NCI-H748 (cell line): ENCODE data around the gene SORBS2.
A peak's percentile ranks its signal among the peaks of the same experiment; 100 is the strongest.

ENCODE experiments used
- DNase-seq: peaks from one replicate; lab custom pipeline; 2025; ENCODE audit not compliant: unreplicated experiment; lab: John Stamatoyannopoulos, UW

SORBS2 gene

DNA sequence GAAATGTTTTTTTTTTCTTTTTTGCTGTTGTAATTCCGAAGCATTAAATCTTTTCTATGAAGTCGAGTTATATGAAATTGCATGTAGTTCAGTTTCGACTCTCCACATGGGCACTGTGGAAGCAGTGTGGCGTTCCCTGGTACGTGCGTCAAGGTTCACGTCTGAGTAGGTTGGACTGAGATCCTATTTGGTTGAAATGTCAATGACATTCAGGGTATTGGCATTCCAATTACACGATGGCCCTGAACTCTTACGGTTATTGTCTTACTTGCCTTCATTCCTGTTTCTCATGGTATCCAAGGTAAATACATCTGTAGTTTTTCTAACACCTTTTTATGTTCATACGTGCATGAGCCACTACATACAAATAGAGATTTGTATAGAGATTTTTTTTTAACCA is 128.8 kb downstream of the SORBS2 start:
- no peak for DNase-seq

DNA sequence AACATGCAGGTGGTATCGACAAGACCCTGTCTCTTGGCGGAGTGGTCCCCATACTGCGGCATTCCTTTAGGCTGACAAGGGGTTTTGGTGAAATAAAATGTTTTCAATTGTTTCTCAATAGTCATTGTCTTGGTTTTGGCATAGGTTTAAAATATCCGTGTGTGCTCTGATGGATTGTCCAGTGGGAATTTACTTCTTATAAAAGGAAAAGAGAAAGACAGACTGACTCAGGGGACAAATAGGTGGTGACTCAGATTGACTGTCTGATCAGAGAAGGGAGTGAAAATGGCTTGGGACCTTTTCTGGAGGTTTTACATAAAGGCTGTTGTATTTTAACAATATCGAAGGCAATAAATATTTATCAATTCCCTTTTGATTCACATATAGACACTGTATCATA is 129.8 kb downstream of the SORBS2 start:
- DNase-seq: no peak

DNA sequence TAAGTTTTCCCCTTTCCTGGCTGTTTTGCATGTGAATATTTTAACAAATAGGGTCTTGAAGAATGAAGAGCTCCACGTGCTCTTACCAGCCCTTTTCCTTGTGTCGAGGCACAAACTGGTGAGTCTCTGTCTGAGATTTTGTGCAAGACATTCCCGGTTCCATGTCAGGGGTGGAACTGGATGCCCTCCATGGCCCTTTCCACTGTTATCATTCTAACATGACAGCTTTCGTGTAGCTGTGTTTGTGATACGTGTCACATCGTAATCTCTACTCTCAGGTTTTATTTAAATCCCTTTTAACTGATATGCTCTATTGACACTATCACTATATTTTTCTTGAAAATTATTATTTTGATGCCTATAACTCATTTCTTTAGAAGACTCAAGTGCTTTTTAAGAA is 130.4 kb downstream of the SORBS2 start:
- no peak for DNase-seq

GRCh38 chr4:185680617-185681016 is 131.4 kb downstream of the SORBS2 start:
- DNase-seq: no peak

DNA sequence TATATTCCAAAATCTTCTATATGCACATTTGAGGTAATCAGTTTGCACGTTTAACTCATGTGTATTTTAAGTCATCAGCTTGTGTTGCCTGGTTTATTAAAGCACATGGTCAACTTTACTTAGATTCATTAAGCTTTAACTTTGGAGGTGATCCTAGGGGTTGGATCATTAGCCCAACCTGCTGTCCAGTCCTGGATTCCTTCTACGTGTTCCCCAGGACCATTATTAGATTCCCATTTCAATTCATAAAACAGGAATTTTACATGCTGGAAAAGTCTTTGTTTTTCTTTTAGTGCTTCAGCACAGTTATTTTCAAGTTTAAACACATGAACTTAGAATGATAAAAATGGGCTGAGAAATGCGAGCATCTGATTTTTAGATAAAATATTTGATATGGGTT is 132.5 kb downstream of the SORBS2 start:
- no peak for DNase-seq

DNA sequence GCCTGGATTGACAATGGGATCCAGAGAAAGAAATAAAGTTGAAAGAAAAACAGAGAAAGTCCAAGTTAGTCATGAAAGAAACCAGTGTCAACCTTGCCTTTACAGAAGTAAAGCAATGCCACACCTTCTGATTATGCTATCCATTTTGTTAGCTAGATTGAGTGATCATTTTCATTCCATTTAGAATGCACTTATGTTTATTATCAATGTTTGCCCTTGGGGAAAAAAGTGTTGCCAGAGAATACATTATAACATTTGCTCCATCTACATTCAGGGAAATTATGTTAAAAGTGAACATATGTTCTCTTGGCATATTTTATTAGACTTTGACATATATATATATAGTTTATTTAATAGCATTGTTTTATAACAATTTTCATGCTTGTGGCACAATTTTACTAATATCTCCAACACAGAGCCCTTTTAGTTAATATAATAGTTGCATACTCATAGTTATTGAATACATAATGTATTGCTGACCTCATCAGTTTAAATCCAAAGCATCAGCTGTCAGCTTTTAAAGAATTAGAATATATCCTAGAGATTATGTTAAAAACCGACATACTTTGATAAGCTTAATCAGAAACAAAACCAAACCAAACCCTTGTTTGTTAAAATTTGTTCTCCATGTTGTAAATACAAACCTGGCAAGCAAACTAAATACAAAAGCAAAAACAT is 134.2 kb downstream of the SORBS2 start:
- DNase-seq: no peak

DNA sequence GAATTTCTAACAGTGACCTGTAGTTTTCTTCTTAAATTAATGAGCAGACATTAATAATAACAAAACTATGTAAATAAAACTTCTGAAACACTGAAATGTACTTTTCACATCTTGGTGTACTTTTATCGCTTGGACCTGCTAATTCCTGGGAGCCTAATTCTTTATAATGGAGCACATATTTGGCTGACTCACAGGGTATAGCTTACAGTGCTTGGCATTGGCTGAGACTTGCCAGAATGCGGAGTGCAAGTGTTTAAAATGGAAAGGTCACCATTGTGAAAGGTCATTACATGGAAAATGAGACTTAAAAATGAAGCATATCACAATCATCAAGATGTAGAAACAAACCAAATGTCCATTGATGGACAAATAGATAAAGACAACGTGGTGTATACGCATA is 139.4 kb downstream of the SORBS2 start:
- no peak for DNase-seq

DNA sequence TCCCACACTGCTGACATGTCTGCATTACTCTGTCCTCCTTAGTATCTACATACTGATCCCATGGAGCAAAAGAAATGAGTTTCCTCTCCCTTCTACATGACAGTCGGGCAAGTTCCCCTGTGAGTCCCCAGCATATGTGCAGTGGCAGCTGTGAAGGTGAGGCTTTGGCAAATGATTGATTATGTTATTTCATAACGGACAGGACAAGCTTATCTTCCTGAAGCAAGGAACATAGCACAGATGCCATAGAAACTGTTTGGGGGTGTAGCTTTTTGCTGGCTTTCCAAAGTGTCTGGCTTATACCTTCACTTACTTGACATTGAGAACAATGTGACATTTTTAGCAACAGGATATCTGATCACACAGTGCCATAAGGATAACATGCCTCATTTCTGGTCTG is 139.8 kb downstream of the SORBS2 start:
- DNase-seq: no peak

DNA sequence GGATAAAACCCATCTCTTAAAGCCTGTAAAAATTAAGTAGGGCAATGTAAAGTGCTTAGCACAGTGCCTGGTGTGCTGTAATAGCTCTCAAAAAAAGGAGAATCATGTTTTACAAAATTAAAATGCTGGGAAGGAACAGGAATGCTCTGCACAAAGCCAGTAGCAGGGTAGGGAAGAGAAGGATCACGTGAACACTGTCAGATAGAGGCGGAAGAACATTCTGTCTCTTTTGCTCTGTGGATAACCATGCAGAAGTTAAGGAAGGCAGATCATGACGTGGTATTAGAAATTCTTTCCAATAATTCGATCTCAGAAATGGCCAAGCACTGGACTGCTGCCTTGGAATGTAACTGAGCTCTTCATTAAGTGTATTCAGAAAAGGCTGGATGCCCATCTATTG is 140.5 kb downstream of the SORBS2 start:
- no peak for DNase-seq

GRCh38 chr4:185671066-185671465 is 140.9 kb downstream of the SORBS2 start:
- no peak for DNase-seq

DNA sequence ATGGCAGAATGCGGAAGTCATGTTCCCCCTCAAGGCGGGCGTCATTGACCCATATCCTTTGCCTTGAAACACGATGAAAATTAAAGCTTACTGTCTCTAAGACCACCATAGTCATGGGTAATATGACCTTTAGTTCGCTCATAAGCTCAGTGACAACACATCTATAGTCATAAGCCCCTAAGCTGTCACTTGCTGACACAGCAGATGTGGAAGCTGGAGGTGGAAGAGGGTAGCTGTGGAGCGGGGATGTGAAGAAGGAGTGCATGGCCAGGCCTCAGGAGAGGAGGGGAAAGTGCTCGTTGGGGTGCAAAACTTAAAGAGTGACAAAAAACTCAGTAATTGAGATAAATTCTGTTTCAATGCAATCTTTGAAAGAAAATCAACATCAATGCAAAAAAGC is 142.7 kb downstream of the SORBS2 start:
- DNase-seq: no peak

DNA sequence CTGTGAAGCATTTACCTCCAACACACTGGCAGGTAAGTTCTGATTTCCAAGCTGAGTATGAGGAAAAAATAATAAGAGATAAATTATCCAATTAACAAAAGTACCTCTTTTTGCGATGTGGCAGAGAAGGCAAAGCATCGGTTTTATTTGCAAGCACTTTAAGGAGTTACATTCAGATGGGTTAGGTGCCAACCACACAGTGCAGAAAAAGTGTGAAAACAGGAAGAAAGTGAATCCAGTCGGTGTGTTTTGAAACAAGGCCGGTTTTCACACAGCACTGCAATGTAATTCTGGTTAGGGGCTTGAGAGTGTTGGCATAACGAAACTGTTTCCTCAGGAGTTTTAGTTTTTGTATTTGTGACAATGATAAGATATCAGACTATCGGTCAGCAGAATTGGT is 145.8 kb downstream of the SORBS2 start:
- DNase-seq: no peak

GRCh38 chr4:185665655-185666054 is 146.3 kb downstream of the SORBS2 start:
- DNase-seq: peak; percentile 66

GRCh38 chr4:185664481-185664880 is 147.5 kb downstream of the SORBS2 start:
- no peak for DNase-seq

DNA sequence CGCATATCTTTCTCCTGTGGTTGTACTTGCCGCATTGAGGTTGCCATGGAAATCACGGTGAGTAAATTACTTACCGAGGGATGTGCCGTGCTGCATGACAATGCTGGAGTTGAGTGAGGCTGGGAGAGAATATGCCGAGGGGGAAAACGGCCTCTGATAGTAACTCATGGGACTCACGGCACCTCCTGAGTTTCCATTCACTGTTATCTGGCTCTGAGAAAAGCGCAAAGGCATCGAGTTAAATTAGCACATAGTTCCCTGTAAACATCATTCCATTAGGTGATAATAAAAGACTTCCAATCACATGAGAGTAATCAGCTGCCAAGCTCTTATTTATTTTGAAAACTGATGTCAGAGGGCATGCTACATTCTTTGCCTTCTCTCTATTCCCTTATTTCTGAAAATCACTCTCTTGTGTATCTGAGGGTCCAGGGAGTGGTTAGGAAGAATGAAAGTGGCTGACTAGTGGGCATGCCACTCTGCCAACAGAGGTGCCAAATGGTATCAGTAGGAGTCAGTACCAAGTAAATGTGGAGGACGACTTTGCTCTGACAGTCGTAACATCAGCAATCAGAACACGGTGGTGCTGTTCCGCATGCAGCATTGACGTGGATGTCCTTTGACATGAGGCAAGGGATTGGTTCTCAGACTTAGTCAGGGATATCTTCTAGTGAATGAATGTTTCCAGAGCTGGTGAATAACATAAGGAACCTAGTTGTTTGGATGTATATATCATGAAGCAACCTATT is 149.8 kb downstream of the SORBS2 start:
- DNase-seq: no peak

DNA sequence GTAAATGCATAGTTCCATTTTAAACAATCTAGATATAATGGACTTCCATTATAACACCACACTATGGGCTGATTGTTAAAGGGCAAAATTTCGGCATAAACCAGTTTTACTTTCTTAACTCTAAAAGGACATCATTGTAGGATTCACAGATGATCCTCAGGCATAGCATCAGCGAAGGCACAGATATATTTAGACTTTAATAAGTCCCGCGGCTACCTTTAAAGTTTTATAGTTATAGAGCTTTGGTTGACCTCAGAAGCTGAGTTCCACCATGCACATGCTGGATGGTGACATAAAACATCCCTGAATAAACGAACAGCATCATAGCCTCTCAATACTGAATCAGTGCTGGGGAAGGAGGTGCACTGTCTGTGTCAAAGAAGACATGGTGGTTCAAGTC is 151.7 kb downstream of the SORBS2 start:
- DNase-seq: no peak

DNA sequence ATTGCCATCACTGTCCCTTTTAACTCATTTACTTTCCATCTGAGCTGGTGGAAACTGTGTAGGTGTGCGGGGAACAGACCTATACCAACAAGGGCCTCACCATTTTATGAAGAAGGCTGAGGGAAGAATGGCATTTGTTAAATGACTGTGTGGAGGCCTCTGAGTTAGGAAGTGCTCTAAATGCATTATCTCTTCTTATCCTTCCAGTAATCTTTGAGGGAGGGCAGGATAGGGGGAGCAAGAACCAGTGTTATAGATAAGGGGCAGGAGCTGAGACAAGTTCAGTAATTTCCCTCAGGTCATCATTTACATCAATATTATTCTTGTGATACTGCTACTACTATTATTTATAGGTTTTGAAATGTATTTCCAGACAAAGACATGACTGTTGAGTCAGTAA is 154.3 kb downstream of the SORBS2 start:
- no peak for DNase-seq

DNA sequence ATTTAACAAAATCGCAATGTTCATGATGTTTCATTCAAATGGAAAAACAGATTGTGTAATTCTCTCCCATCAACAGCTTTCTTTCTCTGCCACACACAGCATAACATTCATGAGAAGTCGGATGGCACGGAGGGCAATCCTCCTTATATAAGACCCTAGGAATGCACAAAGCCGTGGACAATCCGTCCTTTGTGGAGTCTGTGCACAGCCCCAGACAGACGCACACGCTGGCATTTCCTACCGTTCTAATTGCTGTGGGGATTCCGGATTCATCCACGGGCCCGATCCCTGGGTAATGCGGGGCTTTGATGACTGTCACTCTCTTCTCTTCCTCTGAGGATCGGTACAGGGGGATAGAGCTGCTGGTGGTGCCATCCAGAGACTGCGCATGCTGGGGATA is 154.8 kb downstream of the SORBS2 start:
- no peak for DNase-seq

DNA sequence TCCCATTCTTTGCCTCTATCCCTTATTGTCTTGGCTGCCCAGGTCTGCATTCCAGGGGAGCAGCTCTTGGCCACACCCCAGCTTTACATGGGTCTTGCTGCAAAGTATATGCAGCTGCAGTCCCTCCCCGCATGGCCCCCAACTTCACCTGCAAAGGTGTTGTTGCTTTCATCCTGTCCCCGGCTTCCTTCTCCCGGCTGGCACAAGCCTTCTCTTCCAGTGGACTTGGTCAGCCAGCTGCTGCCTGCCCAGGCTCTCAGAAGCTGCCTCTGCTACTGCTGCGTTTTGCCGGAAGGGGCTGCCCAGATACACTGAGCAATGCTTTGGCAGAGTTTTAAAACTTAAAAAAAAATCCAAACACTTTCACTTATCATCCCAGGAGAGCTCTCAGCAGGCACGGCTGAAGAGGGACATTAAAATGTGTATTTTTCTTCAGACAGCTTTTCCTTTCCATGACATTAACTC is 155.5 kb downstream of the SORBS2 start:
- no peak for DNase-seq

DNA sequence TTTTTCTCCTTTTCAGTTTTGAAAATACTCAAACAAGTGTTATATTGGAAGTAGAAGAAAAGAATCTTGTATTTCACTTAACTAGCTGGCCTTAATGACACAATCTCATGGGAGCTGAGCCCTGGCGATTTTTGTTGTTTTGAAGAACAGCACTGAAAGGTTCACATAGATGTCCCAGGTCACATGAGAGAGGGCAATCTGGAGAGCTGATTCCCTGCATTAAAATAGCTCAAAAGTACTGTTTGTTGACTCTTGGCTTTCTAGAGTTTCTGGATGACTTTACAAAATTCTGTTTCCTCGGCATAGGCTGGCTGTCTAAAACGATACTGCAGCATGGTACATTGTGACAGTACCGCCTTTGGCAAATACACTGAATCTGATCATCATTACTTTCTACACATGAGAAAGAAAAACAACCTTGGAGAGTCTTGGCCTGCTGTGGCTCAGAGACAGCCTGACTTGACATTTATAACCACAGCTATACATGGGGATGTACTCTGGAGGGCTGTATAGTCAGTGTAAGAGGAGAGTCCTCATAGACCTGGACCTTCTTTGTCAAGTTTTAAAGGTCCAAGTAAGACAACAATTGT is 156.9 kb downstream of the SORBS2 start:
- no peak for DNase-seq

- DNase-seq: no peak
Observed at GRCh38 chr4:185654311-185654710, 157.7 kb downstream of the SORBS2 start.

GRCh38 chr4:185651851-185652250 is 160.1 kb downstream of the SORBS2 start:
- no peak for DNase-seq
